ENCODE data around the gene TBC1D22A. TPM values are rescaled to one million over a fixed set of nuclear protein-coding genes. Genes with fewer than 3 reads are reported as not detected.
"Not testable (repeated sequence)": the region's sequence is repeated elsewhere in the genome, so short reads cannot be mapped to it uniquely, and the experiment has no call there.

The TBC1D22A gene
- total RNA-seq, 1 experiment from 2014 or later = 7.9 TPM

GRCh38 chr22:47135338-47135737 lies 372.9 kb downstream of the TBC1D22A start:
- no peak for DNase-seq (ENCODE audit: low spot score)

GRCh38 chr22:47136050-47136449 lies 373.6 kb downstream of the TBC1D22A start:
- DNase-seq (ENCODE audit: low spot score) = no peak

GRCh38 chr22:47136671-47137070 lies 374.2 kb downstream of the TBC1D22A start:
- no peak for DNase-seq (ENCODE audit: low spot score)

GRCh38 chr22:47139013-47139789 lies 376.8 kb downstream of the TBC1D22A start:
- no peak for DNase-seq (ENCODE audit: low spot score)

- no peak for DNase-seq (ENCODE audit: low spot score)
Observed at GRCh38 chr22:47139790-47140119, 377.3 kb downstream of the TBC1D22A start.

- DNase-seq (ENCODE audit: low spot score) = not testable (repeated sequence)
Observed at GRCh38 chr22:47140975-47141374, 378.5 kb downstream of the TBC1D22A start.

GRCh38 chr22:47142427-47143046 lies 380.1 kb downstream of the TBC1D22A start:
- DNase-seq (ENCODE audit: low spot score) = no peak

GRCh38 chr22:47143249-47143938 lies 380.9 kb downstream of the TBC1D22A start:
- no peak for DNase-seq (ENCODE audit: low spot score)

GRCh38 chr22:47144076-47144765 lies 381.8 kb downstream of the TBC1D22A start:
- no peak for DNase-seq (ENCODE audit: low spot score)

GRCh38 chr22:47144791-47145425 lies 382.5 kb downstream of the TBC1D22A start:
- DNase-seq (ENCODE audit: low spot score) = no peak

GRCh38 chr22:47145883-47146282 lies 383.4 kb downstream of the TBC1D22A start:
- no peak for DNase-seq (ENCODE audit: low spot score)

- DNase-seq (ENCODE audit: low spot score) = no peak
Observed at GRCh38 chr22:47146391-47146790, 383.9 kb downstream of the TBC1D22A start.

- no peak for DNase-seq (ENCODE audit: low spot score)
Observed at GRCh38 chr22:47146941-47147340, 384.5 kb downstream of the TBC1D22A start.

GRCh38 chr22:47147572-47147971 lies 385.1 kb downstream of the TBC1D22A start:
- DNase-seq (ENCODE audit: low spot score) = no peak

GRCh38 chr22:47148510-47148909 lies 386.1 kb downstream of the TBC1D22A start:
- DNase-seq (ENCODE audit: low spot score) = no peak

- no peak for DNase-seq (ENCODE audit: low spot score)
Observed at GRCh38 chr22:47148956-47149728, 386.7 kb downstream of the TBC1D22A start.

GRCh38 chr22:47149976-47150375 lies 387.5 kb downstream of the TBC1D22A start:
- DNase-seq (ENCODE audit: low spot score) = no peak

- no peak for DNase-seq (ENCODE audit: low spot score)
Observed at GRCh38 chr22:47150426-47150825, 388.0 kb downstream of the TBC1D22A start.

- DNase-seq (ENCODE audit: low spot score) = no peak
Observed at GRCh38 chr22:47151064-47151463, 388.6 kb downstream of the TBC1D22A start.

- peak; percentile 62 for DNase-seq (ENCODE audit: low spot score)
Observed at GRCh38 chr22:47151490-47151889, 389.0 kb downstream of the TBC1D22A start.

GRCh38 chr22:47152236-47152635 lies 389.8 kb downstream of the TBC1D22A start:
- no peak for DNase-seq (ENCODE audit: low spot score)
